ENCODE measurements around the gene RNASEH2A. TPM values are rescaled to one million over a fixed set of nuclear protein-coding genes. Genes with fewer than 3 reads are reported as not detected.

The RNASEH2A gene
- total RNA-seq, 1 experiment from 2014 or later = 120 TPM

DNA sequence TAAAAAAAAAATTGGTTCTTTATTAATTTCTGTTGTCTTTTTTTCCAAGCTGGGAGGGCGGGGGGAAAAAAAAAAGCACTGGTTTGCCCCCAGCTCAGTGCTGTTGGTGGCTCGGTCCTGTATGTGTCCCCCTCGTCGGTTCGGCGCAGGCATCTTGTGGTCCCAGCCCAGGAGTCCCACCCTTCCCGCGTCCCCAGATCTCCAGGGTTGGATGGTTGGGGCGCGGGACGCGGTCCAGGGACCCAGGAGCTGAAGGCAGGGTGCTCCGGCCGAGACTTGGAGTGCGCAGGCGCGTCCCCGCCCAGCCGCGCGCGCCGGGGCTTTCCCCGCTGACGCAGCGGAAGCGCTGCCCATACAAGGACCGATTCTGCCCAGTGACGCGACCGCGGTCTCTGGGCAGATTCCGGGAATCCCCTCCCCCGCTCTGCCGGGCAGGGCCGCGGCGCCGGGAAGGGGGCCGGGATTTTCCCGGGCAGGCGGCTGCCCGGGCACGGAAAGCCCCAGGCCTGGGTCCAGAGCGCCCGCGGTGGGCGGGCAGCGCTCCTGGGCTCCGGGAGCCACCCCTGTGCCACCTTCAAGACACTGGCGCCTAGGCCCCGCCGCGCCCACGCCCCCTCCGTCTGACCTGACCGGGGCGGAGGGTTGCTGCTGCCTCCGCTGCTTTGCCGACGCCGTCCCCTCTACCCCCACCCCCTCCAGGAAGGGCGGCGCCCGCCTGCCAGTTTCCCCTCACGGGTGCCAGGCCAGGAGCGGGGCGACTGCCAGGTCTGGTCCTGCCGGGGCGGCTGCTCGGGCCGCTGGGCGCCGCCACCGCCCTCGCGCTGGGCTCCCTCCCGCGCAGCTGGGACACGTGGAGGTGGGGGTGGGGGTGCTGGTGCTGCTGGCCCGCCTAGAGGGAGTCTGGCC lies 12.8 kb upstream of the RNASEH2A start:
- H3K79me2 ChIP-seq (ENCODE audit: low read length) = peaks cover 21% of the 10 kb centered on the region
- peaks cover 16% of the 10 kb centered on the region for H4K20me1 ChIP-seq (ENCODE audit: low read length)
- peak; percentile 35 for ATAC-seq
- H3F3A ChIP-seq (ENCODE audit: low read length, unreplicated experiment) = peaks cover 12% of the 10 kb centered on the region
- peak overlapping the region; percentile 95 for H3K27ac ChIP-seq (ENCODE audit: low read length)
- H3K4me1 ChIP-seq (ENCODE audit: insufficient read depth, low read length) = peaks cover 36% of the 10 kb centered on the region
- BruUV-seq (replicated peaks) = no TSS peak
- peak overlapping the region; percentile 90 for H3K4me3 ChIP-seq (ENCODE audit: low read length)
- ChIA-PET CTCF (interaction anchor here (0.5 to 1.1 kb wide), 3 partner anchors 16 to 60 kb away, joined by 4 to 8 read pairs (median 5); no protein-coding TSS in a partner anchor), POLR2A (ENCODE audit: unreplicated experiment) (interaction anchor here (0.6 to 1.0 kb wide), 7 partner anchors 28 to 1562 kb away, joined by 3 to 6 read pairs (median 5); partner anchors contain the start of genes PRKCSH, ZNF20, ZNF490 and ZNF791)
- no peaks in the 10 kb centered on the region for H3K27me3 ChIP-seq (ENCODE audit: low read length)
- H3K4me2 ChIP-seq (ENCODE audit: low read length) = peak overlapping the region; percentile 92
- TF ChIP-seq, protein P1, sequence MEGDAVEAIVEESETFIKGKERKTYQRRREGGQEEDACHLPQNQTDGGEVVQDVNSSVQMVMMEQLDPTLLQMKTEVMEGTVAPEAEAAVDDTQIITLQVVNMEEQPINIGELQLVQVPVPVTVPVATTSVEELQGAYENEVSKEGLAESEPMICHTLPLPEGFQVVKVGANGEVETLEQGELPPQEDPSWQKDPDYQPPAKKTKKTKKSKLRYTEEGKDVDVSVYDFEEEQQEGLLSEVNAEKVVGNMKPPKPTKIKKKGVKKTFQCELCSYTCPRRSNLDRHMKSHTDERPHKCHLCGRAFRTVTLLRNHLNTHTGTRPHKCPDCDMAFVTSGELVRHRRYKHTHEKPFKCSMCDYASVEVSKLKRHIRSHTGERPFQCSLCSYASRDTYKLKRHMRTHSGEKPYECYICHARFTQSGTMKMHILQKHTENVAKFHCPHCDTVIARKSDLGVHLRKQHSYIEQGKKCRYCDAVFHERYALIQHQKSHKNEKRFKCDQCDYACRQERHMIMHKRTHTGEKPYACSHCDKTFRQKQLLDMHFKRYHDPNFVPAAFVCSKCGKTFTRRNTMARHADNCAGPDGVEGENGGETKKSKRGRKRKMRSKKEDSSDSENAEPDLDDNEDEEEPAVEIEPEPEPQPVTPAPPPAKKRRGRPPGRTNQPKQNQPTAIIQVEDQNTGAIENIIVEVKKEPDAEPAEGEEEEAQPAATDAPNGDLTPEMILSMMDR (conservative IDR thresholded peaks at IDR 0.05; ENCODE audit: low read depth, low read length) = peak; percentile 33; the same call in 1 of the 2 replicates
- peak; percentile 97 for TF ChIP-seq EZH2phosphoT487 (IDR thresholded peaks at IDR 0.05; ENCODE audit: borderline replicate concordance, low read length)
- TF ChIP-seq EZH2 (IDR thresholded peaks at IDR 0.05; ENCODE audit: low read length, unreplicated experiment) = no peak
- no peaks in the 10 kb centered on the region for H3K9me2 ChIP-seq (replicated peaks; ENCODE audit: low read length)
- H2AFZ ChIP-seq (ENCODE audit: low read length) = peak overlapping the region; percentile 64
- H3K36me3 ChIP-seq (ENCODE audit: low read depth, low read length) = no peaks in the 10 kb centered on the region; the same call in 1 of the 2 replicates
- intact Hi-C loops (cut with micrococcal nuclease) = no loop called here
- DNase-seq = peak; percentile 99
- H3K9me3 ChIP-seq (ENCODE audit: low read length) = no peaks in the 10 kb centered on the region
- peak overlapping the region; percentile 89 for H3K9ac ChIP-seq (ENCODE audit: low read length)

DNA sequence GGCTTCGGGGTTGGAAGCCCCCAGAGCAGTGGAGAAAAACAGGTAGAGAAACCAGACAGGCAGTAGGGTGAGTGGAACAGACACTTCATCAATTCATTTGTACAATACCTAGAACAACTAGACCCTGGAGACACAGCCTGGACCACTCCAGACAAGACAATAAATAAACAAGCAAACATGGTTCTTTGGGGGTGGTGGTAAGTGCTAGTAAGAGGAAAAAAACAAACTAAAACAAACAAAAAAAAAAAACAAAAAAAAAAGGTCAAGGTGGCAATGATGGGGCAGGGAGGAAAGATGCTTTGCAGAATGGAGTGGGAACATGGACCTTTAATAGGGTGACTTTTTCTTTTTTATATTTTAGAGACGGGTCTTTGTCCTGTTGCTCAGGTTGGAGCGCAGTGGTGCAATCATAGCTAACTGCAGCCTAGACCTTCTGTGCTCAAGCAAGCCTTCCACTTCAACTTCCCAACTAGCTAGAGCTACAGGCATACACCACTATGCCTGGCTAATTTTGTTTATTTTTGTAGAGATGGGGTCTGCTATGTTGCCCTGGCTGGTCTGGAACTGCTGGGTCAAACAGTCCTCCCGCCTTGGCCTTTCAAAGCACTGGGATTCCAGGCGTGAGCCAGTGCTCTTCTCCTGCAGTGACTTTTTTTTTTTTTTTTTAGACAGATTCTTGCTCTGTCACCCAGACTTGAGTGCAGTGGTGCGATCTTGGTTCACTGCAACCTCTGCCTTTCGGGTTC lies 12.0 kb upstream of the RNASEH2A start:
- intact Hi-C loops (cut with micrococcal nuclease) = no loop called here
- H3K79me2 ChIP-seq (ENCODE audit: low read length) = peaks cover 21% of the 10 kb centered on the region
- no peaks in the 10 kb centered on the region for H3K27me3 ChIP-seq (ENCODE audit: low read length)
- H3F3A ChIP-seq (ENCODE audit: low read length, unreplicated experiment) = peaks cover 12% of the 10 kb centered on the region
- no peak for ATAC-seq
- H3K9me2 ChIP-seq (replicated peaks; ENCODE audit: low read length) = no peaks in the 10 kb centered on the region
- ChIA-PET POLR2A (ENCODE audit: unreplicated experiment) (interaction anchor here (0.6 kb wide), 2 partner anchors 82 to 654 kb away, joined by 3 to 5 read pairs; partner anchors contain the start of gene ZNF20), CTCF (interaction anchor here (0.6 kb wide), 1 partner anchor 61 kb away, joined by 4 read pairs; no protein-coding TSS in a partner anchor)
- TF ChIP-seq, protein P1 (conservative IDR thresholded peaks at IDR 0.05; ENCODE audit: low read depth, low read length) = no peak
- TF ChIP-seq EZH2 (IDR thresholded peaks at IDR 0.05; ENCODE audit: low read length, unreplicated experiment) (no peak), EZH2phosphoT487 (IDR thresholded peaks at IDR 0.05; ENCODE audit: borderline replicate concordance, low read length) (peak; percentile 41; the same call in 1 of the 2 replicates)
- peak; percentile 9 for DNase-seq
- no peaks in the 10 kb centered on the region for H3K9me3 ChIP-seq (ENCODE audit: low read length)
- peak overlapping the region; percentile 90 for H3K4me3 ChIP-seq (ENCODE audit: low read length)
- peaks cover 16% of the 10 kb centered on the region for H4K20me1 ChIP-seq (ENCODE audit: low read length)
- peaks cover 28% of the 10 kb centered on the region for H3K4me1 ChIP-seq (ENCODE audit: insufficient read depth, low read length)
- BruUV-seq (replicated peaks) = no TSS peak
- H3K4me2 ChIP-seq (ENCODE audit: low read length) = peak overlapping the region; percentile 92
- H3K9ac ChIP-seq (ENCODE audit: low read length) = peak overlapping the region; percentile 89
- peak overlapping the region; percentile 64 for H2AFZ ChIP-seq (ENCODE audit: low read length)
- peak overlapping the region; percentile 95 for H3K27ac ChIP-seq (ENCODE audit: low read length)
- H3K36me3 ChIP-seq (ENCODE audit: low read depth, low read length) = peaks cover 2% of the 10 kb centered on the region; the same call in 1 of the 2 replicates
